Measurements from ENCODE around the gene C10orf120. TPM values are rescaled to one million over a fixed set of nuclear protein-coding genes. Genes with fewer than 3 reads are reported as not detected.

The C10orf120 gene
- total and polyA plus RNA-seq, 5 experiments from 2014 or later: not detected

- no peak for ATAC-seq
- Mint-ChIP-seq H3K27me3 (peaks cover 5 to 25% (median 8%) of the 10 kb centered on the region in 5 donors), H3K9me3 (no peaks in the 10 kb centered on the region), H3K4me1 (no peaks in the 10 kb centered on the region), H3K4me3 (no peak overlapping the region), H3K36me3 (no peaks in the 10 kb centered on the region), H3K27ac (no peak overlapping the region)
- POLR2A ChIA-PET: no interaction called here
- no peak for DNase-seq
Observed at GRCh38 chr10:122721111-122721510, 21.5 kb upstream of the C10orf120 start.

DNA sequence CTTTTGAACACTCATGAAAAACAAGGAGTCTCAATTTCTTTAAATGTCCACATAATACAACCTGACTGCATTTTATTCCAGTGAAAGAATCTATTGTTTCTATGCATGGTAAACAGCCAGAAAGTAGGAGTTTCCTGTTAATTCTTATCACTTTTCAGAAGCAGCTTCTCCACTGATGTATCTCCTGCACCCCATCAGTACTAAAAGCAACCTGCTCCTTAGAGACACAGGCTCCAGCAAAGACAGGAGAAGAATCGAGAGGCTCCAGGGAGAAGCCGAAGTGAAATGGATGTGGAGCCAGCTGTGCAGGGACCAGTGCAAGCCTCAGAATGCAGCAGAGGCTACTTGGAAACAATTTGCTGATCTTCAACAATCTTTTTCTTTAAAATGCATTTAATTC is 16.4 kb upstream of the C10orf120 start:
- Mint-ChIP-seq H3K4me3 (no peak overlapping the region), H3K36me3 (no peaks in the 10 kb centered on the region), H3K27me3 (peaks cover 7 to 39% (median 8%) of the 10 kb centered on the region in 5 donors), H3K9me3 (no peaks in the 10 kb centered on the region), H3K4me1 (no peaks in the 10 kb centered on the region), H3K27ac (no peak overlapping the region)
- POLR2A ChIA-PET: no interaction called here
- ATAC-seq (no peak), DNase-seq (no peak)

GRCh38 chr10:122715576-122715975 is 15.9 kb upstream of the C10orf120 start:
- no peak for DNase-seq
- no peak for ATAC-seq
- H3K27me3 Mint-ChIP-seq: peaks cover 7 to 39% (median 8%) of the 10 kb centered on the region in 5 donors
- H3K27ac Mint-ChIP-seq: no peak overlapping the region
- no peak overlapping the region for H3K4me3 Mint-ChIP-seq
- no peaks in the 10 kb centered on the region for H3K4me1 Mint-ChIP-seq
- POLR2A ChIA-PET: no interaction called here
- H3K9me3 Mint-ChIP-seq: no peaks in the 10 kb centered on the region
- H3K36me3 Mint-ChIP-seq: no peaks in the 10 kb centered on the region

DNA sequence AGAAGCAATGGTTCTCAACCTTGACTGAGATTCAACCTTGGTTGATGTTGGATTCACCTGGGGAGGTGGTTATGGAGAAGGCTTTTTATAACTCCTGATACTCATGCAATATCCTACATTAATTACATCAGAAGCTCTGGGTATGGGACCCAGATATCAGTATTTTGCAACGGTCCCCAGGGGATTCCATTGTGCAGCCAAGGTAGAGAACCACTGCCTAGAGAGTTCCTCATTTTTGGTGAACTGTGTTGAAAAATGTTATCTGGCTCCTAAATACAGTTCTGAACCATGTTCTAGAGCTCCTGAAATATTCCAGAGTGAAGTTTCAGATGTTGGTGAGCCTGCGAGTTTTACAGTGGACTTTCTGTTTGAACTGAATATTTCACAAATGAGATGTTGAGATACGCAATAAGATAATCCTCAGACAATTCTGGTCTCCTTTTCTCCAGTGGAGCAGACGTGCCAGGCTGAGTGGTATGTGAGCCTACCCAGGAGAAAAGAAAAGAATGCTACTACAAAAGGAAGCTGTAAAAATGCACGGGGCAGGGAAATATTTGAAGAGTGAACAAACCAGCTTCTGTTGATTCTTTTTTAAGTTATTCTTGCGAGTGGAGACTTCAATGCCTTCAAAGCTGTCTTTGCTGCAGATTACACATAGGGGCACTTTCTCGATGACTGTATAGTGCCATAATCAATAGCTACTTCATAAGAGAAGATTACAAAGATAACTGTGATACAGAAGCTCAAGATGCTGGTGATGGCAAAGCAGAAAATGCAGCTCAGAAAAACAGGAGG is 13.6 kb upstream of the C10orf120 start:
- ATAC-seq: no peak
- Mint-ChIP-seq H3K27me3 (peaks cover 4 to 40% (median 17%) of the 10 kb centered on the region in 5 donors), H3K4me3 (no peak overlapping the region), H3K27ac (no peak overlapping the region), H3K36me3 (no peaks in the 10 kb centered on the region), H3K4me1 (no peaks in the 10 kb centered on the region), H3K9me3 (no peaks in the 10 kb centered on the region)
- DNase-seq: no peak
- POLR2A ChIA-PET: no interaction called here

GRCh38 chr10:122710576-122710975 is 10.9 kb upstream of the C10orf120 start:
- no peaks in the 10 kb centered on the region for H3K36me3 Mint-ChIP-seq
- H3K9me3 Mint-ChIP-seq: no peaks in the 10 kb centered on the region
- DNase-seq: no peak
- H3K27ac Mint-ChIP-seq: no peak overlapping the region
- H3K27me3 Mint-ChIP-seq: peaks cover 3 to 22% (median 10%) of the 10 kb centered on the region in 5 donors
- peaks cover 0 to 5% (median 0%) of the 10 kb centered on the region in 4 donors for H3K4me1 Mint-ChIP-seq
- H3K4me3 Mint-ChIP-seq: no peak overlapping the region
- no peak for ATAC-seq
- POLR2A ChIA-PET: interaction anchor here (0.6 kb wide), 1 partner anchor 1875 kb away, joined by 3 read pairs; no protein-coding TSS in a partner anchor

- DNase-seq (no peak), ATAC-seq (no peak)
- H3K27ac Mint-ChIP-seq: no peak overlapping the region
- peaks cover 0 to 5% (median 0%) of the 10 kb centered on the region in 4 donors for H3K4me1 Mint-ChIP-seq
- H3K27me3 Mint-ChIP-seq: peaks cover 3 to 15% (median 10%) of the 10 kb centered on the region in 5 donors
- H3K4me3 Mint-ChIP-seq: no peak overlapping the region
- no peaks in the 10 kb centered on the region for H3K9me3 Mint-ChIP-seq
- POLR2A ChIA-PET: interaction anchor here (0.6 kb wide), 1 partner anchor 1875 kb away, joined by 3 read pairs; no protein-coding TSS in a partner anchor
- H3K36me3 Mint-ChIP-seq: no peaks in the 10 kb centered on the region
Observed at GRCh38 chr10:122709971-122710370, 10.3 kb upstream of the C10orf120 start.

DNA sequence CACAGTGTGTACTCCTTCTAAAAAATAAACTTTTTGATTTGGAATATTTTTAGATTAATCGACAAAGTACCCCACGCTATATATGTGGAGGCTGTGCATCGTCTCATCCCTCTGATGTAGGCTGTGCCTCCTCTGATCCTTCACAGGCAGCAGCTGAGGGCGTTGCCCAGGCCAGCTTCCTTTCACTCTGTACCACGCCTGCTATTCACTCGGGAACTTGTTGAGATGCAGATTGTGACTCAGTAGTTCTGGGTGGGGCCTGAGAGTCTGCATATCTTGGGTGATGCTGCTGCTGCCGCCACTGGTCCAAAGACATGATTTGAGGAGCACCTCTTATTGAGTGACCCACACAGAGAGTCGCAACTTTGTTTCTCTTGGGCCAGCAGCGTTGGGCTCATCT is 7.9 kb upstream of the C10orf120 start:
- H3K4me1 Mint-ChIP-seq: peaks cover 0 to 5% (median 0%) of the 10 kb centered on the region in 4 donors
- H3K27ac Mint-ChIP-seq: no peak overlapping the region
- DNase-seq: no peak
- no peaks in the 10 kb centered on the region for H3K36me3 Mint-ChIP-seq
- no peak overlapping the region for H3K4me3 Mint-ChIP-seq
- POLR2A ChIA-PET: no interaction called here
- no peak for ATAC-seq
- peaks cover 0 to 12% (median 10%) of the 10 kb centered on the region in 5 donors for H3K27me3 Mint-ChIP-seq
- no peaks in the 10 kb centered on the region for H3K9me3 Mint-ChIP-seq

- Mint-ChIP-seq H3K4me3 (no peak overlapping the region), H3K27me3 (peaks cover 0 to 12% (median 10%) of the 10 kb centered on the region in 5 donors), H3K36me3 (no peaks in the 10 kb centered on the region), H3K27ac (no peak overlapping the region), H3K4me1 (peaks cover 0 to 5% (median 0%) of the 10 kb centered on the region in 4 donors), H3K9me3 (no peaks in the 10 kb centered on the region)
- POLR2A ChIA-PET: no interaction called here
- ATAC-seq (no peak), DNase-seq (no peak)
Observed at GRCh38 chr10:122706947-122707346, 7.3 kb upstream of the C10orf120 start.

- Mint-ChIP-seq H3K36me3 (no peaks in the 10 kb centered on the region), H3K27ac (no peak overlapping the region), H3K9me3 (no peaks in the 10 kb centered on the region), H3K4me1 (peaks cover 0 to 5% (median 0%) of the 10 kb centered on the region in 4 donors), H3K4me3 (no peak overlapping the region), H3K27me3 (peaks cover 0 to 15% (median 10%) of the 10 kb centered on the region in 5 donors)
- POLR2A ChIA-PET: no interaction called here
- DNase-seq (no peak), ATAC-seq (no peak)
Observed at GRCh38 chr10:122706467-122706866, 6.8 kb upstream of the C10orf120 start.

- Mint-ChIP-seq H3K36me3 (no peaks in the 10 kb centered on the region), H3K4me1 (peaks cover 0 to 5% (median 0%) of the 10 kb centered on the region in 4 donors), H3K9me3 (no peaks in the 10 kb centered on the region), H3K27ac (no peak overlapping the region), H3K27me3 (peaks cover 0 to 10% (median 2%) of the 10 kb centered on the region in 5 donors), H3K4me3 (no peak overlapping the region)
- peak; percentile 9 to 76 (median 32) for DNase-seq
- peak; percentile 52 to 56 for ATAC-seq
- POLR2A ChIA-PET: no interaction called here
Observed at GRCh38 chr10:122703483-122704448, 4.1 kb upstream of the C10orf120 start.

GRCh38 chr10:122702275-122702674 is 2.6 kb upstream of the C10orf120 start:
- H3K36me3 Mint-ChIP-seq: no peaks in the 10 kb centered on the region
- ATAC-seq: no peak
- no peaks in the 10 kb centered on the region for H3K9me3 Mint-ChIP-seq
- H3K4me1 Mint-ChIP-seq: no peaks in the 10 kb centered on the region
- H3K4me3 Mint-ChIP-seq: no peak overlapping the region
- H3K27ac Mint-ChIP-seq: no peak overlapping the region
- H3K27me3 Mint-ChIP-seq: peaks cover 0 to 10% (median 2%) of the 10 kb centered on the region in 5 donors
- POLR2A ChIA-PET: no interaction called here
- no peak for DNase-seq

DNA sequence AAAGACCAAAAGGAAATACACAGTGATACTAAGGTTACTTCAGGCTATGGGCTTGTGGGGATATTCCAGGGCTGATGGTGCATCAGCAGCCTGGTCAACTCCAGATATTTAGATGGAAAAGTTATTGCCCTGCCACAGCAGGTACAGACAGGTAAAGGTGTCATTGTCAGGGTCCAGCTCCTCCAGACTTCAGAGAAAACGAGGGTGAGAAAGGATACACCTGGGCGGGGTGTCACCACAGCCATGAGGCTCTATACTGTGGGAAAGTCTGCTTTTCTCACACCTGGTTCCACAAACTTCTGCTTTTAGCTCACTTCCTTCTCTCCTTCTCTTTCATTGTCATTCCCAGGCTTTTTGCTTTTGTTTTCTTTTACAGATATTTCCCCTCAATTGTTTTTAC is 2.0 kb upstream of the C10orf120 start:
- no peak overlapping the region for H3K4me3 Mint-ChIP-seq
- H3K9me3 Mint-ChIP-seq: no peaks in the 10 kb centered on the region
- POLR2A ChIA-PET: no interaction called here
- H3K36me3 Mint-ChIP-seq: no peaks in the 10 kb centered on the region
- H3K27ac Mint-ChIP-seq: no peak overlapping the region
- no peak for DNase-seq
- H3K4me1 Mint-ChIP-seq: peaks cover 0 to 4% (median under 1%) of the 10 kb centered on the region in 4 donors
- ATAC-seq: no peak
- H3K27me3 Mint-ChIP-seq: peaks cover 0 to 10% (median 2%) of the 10 kb centered on the region in 5 donors

DNA sequence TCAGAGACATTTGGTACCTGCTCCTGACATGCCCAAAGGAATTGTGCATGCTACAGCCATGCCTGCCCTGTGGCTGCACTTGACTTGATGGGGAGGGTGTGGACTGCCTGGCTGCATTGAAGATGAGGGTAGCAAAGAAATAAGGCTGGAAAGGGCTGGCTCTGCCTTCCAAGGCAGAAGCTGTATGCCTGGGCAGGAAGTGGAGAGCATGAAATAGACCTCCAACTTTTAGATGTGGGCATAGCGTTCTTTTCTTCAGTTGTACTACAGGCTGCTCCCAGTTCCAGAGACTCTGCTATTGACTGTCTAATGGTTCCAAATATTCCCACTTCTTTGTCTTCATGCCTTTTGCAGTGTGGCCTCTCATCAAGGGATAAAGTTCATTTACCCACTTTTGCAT is 3.0 kb downstream of the C10orf120 start:
- H3K27me3 Mint-ChIP-seq: peaks cover 2 to 19% (median 7%) of the 10 kb centered on the region in 5 donors
- H3K4me1 Mint-ChIP-seq: peaks cover 0 to 8% (median 1%) of the 10 kb centered on the region in 4 donors
- no peak overlapping the region for H3K4me3 Mint-ChIP-seq
- H3K27ac Mint-ChIP-seq: no peak overlapping the region
- DNase-seq: no peak
- H3K36me3 Mint-ChIP-seq: no peaks in the 10 kb centered on the region
- peaks cover 0 to 3% (median 0%) of the 10 kb centered on the region in 9 donors for H3K9me3 Mint-ChIP-seq
- ATAC-seq: no peak
- POLR2A ChIA-PET: no interaction called here

Measured in naive thymus-derived CD8-positive, alpha-beta T cell (primary cell).